Epithelial cell of prostate (primary cell): Measurements from ENCODE around the gene LUZP4.
"Not testable (repeated sequence)": the region's sequence is repeated elsewhere in the genome, so short reads cannot be mapped to it uniquely, and the experiment has no call there.

Experiments used
- DNase-seq: peaks from one replicate; pipeline ENCODE4 v3.0.0-alpha.2; 2011; ENCODE audit warnings: low read depth, low spot score
- H3K27ac ChIP-seq: fragments of 450-650 bp; 2 replicates; pipeline ENCODE4 v1.5.1; 2017; ENCODE audit warnings: mild to moderate bottlenecking

Gene LUZP4

GRCh38 chrX:115332832-115333231, 43.3 kb downstream of the LUZP4 start:
- H3K27ac ChIP-seq, result no peak overlapping the region
- DNase-seq, result no peak

GRCh38 chrX:115333446-115333845, 43.9 kb downstream of the LUZP4 start:
- DNase-seq, result no peak
- H3K27ac ChIP-seq, result no peak overlapping the region

- no peak overlapping the region for H3K27ac ChIP-seq
- DNase-seq, result no peak
Measured at GRCh38 chrX:115337491-115338144, 48.1 kb downstream of the LUZP4 start.

- no peak overlapping the region for H3K27ac ChIP-seq
- DNase-seq, result no peak
Measured at GRCh38 chrX:115339441-115340025, 50.0 kb downstream of the LUZP4 start.

- DNase-seq, result no peak
Measured at GRCh38 chrX:115341421-115341820, 51.9 kb downstream of the LUZP4 start.

GRCh38 chrX:115344885-115345614, 55.5 kb downstream of the LUZP4 start:
- DNase-seq, result peak; percentile 68
- peak overlapping the region; percentile 43 for H3K27ac ChIP-seq

More at GRCh38 chrX:115341421-115341820, 51.9 kb downstream of the LUZP4 start:
- no peak overlapping the region for H3K27ac ChIP-seq

GRCh38 chrX:115345615-115346014, 56.1 kb downstream of the LUZP4 start:
- no peak overlapping the region for H3K27ac ChIP-seq
- no peak for DNase-seq

- H3K27ac ChIP-seq, DNase-seq: not testable (repeated sequence)
Measured at GRCh38 chrX:115346738-115347137, 57.2 kb downstream of the LUZP4 start.

GRCh38 chrX:115348446-115349225, 59.1 kb downstream of the LUZP4 start:
- DNase-seq, result no peak
- H3K27ac ChIP-seq, result no peak overlapping the region

- no peak overlapping the region for H3K27ac ChIP-seq
- DNase-seq, result no peak
Measured at GRCh38 chrX:115350711-115351381, 61.3 kb downstream of the LUZP4 start.

- H3K27ac ChIP-seq, result no peak overlapping the region
- DNase-seq, result no peak
Measured at GRCh38 chrX:115356369-115356768, 66.9 kb downstream of the LUZP4 start.
